HCT116 (cell line): ENCODE results near the gene GRIK4.

Experiments
- EZH2 ChIP-seq: fragments of 200-600 bp; sonication (generic); IDR thresholded peaks from 2 replicates; pipeline ENCODE4 v1.6.1; 2017; ENCODE audit warnings: antibody characterized with exemption, mixed run types
- POLR2AphosphoS5 ChIP-seq: IDR thresholded peaks from 2 replicates; pipeline ENCODE4 v1.6.1; 2011; ENCODE audit warnings: mild to moderate bottlenecking, low read depth, low read length, moderate library complexity
- RAD21 ChIP-seq: IDR thresholded peaks from 2 replicates; pipeline ENCODE4 v1.6.1; 2012; ENCODE audit warnings: low read depth, mild to moderate bottlenecking
- ZBTB33 ChIP-seq: IDR thresholded peaks from 2 replicates; pipeline ENCODE4 v1.6.1; 2011; ENCODE audit warnings: mild to moderate bottlenecking, low read length, moderate library complexity; ENCODE audit not compliant: insufficient replicate concordance; ENCODE audit errors: extremely low read depth

- TF ChIP-seq EZH2 (no peak), POLR2AphosphoS5 (no peak), RAD21 (no peak), ZBTB33 (no peak)
Observed at GRCh38 chr11:120707098-120707497, 195.6 kb downstream of the GRIK4 start.
